Measurements from ENCODE around the gene NODAL.

The NODAL gene

GRCh38 chr10:70475661-70476060, 34.2 kb upstream of the NODAL start:
- DNase-seq (ENCODE audit: low read depth in 2 of 2), result peak in 1 of 2 donors; percentile 18
- no peak overlapping the region for H3K4me3 ChIP-seq (replicated peaks in 1 of 2; ENCODE audit: low read depth in 2 of 2, low read length in 2 of 2)
- TF ChIP-seq CTCF (IDR thresholded peaks at IDR 0.05; ENCODE audit: low read depth, low read length), result no peak

- no peak for DNase-seq (ENCODE audit: low read depth in 2 of 2)
- no peak overlapping the region for H3K4me3 ChIP-seq (replicated peaks in 1 of 2; ENCODE audit: low read depth in 2 of 2, low read length in 2 of 2)
- no peak for TF ChIP-seq CTCF (IDR thresholded peaks at IDR 0.05; ENCODE audit: low read depth, low read length)
Observed at GRCh38 chr10:70474780-70475179, 33.3 kb upstream of the NODAL start.

GRCh38 chr10:70472799-70473454, 31.4 kb upstream of the NODAL start:
- H3K4me3 ChIP-seq (replicated peaks in 1 of 2; ENCODE audit: low read depth in 2 of 2, low read length in 2 of 2), result no peak overlapping the region
- DNase-seq (ENCODE audit: low read depth in 2 of 2), result no peak
- TF ChIP-seq CTCF (IDR thresholded peaks at IDR 0.05; ENCODE audit: low read depth, low read length), result no peak

- no peak for TF ChIP-seq CTCF (IDR thresholded peaks at IDR 0.05; ENCODE audit: low read depth, low read length)
- DNase-seq (ENCODE audit: low read depth in 2 of 2), result no peak
- no peak overlapping the region for H3K4me3 ChIP-seq (replicated peaks in 1 of 2; ENCODE audit: low read depth in 2 of 2, low read length in 2 of 2)
Observed at GRCh38 chr10:70466951-70467350, 25.5 kb upstream of the NODAL start.

- no peak for TF ChIP-seq CTCF (IDR thresholded peaks at IDR 0.05; ENCODE audit: low read depth, low read length)
- no peak overlapping the region for H3K4me3 ChIP-seq (replicated peaks in 1 of 2; ENCODE audit: low read depth in 2 of 2, low read length in 2 of 2)
- DNase-seq (ENCODE audit: low read depth in 2 of 2), result no peak
Observed at GRCh38 chr10:70465832-70466231, 24.4 kb upstream of the NODAL start.

GRCh38 chr10:70465278-70465677, 23.8 kb upstream of the NODAL start:
- no peak for TF ChIP-seq CTCF (IDR thresholded peaks at IDR 0.05; ENCODE audit: low read depth, low read length)

More at GRCh38 chr10:70465278-70465677, 23.8 kb upstream of the NODAL start:
- DNase-seq (ENCODE audit: low read depth in 2 of 2), result no peak
- H3K4me3 ChIP-seq (replicated peaks in 1 of 2; ENCODE audit: low read depth in 2 of 2, low read length in 2 of 2), result no peak overlapping the region
